Measurements from ENCODE around the gene RRM2.

RRM2 gene

DNA sequence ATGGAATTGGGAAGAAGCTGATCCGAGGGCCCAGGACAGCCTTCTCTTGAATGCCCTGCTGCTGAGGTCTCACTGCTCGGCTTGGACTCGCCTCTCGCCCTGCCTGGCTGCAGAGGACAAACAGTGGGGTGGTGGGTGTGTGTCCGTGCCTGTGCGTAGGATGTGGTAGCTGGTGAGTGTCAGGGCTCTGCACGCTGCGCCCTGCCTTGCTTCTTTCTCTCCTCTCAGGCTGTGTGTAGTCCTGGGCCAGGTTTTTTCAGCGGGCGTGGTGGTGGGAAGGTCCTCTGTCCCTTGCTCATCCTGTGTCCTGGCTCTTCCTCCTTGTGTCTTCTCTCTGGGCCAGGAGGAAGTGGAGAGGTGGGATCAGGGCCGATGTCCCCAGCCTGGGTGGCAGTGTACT is 44.8 kb downstream of the RRM2 start:
- Mint-ChIP-seq H3K4me3 (no peak overlapping the region), H3K9me3 (no peaks in the 10 kb centered on the region), H3K4me1 (ENCODE audit: low read depth in 2 of 2) (peaks cover 0 to 4% of the 10 kb centered on the region in 2 donors), H3K36me3 (ENCODE audit: insufficient read depth) (peaks cover 6% of the 10 kb centered on the region), H3K27ac (peak overlapping the region; percentile 55 to 60), H3K27me3 (no peaks in the 10 kb centered on the region)
- ATAC-seq (replicated peaks) = no peak
- no peak for DNase-seq

DNA sequence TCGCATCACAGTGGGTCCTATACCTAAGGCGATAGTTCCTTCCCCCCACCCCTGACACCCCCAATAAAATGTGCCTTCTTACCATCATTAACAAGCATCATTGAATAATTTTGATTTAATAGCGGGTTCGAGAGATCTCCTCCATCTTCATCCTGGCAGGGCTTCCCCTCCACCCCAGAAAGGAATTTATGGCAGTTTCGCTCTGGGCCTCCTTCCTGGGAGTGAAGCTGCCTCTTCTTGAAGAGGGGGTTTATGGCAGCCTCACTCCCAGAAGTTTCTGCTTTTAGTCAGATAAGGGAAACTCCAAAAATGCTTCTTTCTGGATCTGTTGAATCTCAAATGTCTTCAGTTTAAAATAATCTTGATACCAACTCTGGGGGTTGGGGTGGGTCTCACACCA is 45.7 kb downstream of the RRM2 start:
- peak overlapping the region in 1 of 2 donors; percentile 57 for H3K27ac Mint-ChIP-seq
- H3K4me3 Mint-ChIP-seq = no peak overlapping the region
- H3K4me1 Mint-ChIP-seq (ENCODE audit: low read depth in 2 of 2) = no peaks in the 10 kb centered on the region

DNA sequence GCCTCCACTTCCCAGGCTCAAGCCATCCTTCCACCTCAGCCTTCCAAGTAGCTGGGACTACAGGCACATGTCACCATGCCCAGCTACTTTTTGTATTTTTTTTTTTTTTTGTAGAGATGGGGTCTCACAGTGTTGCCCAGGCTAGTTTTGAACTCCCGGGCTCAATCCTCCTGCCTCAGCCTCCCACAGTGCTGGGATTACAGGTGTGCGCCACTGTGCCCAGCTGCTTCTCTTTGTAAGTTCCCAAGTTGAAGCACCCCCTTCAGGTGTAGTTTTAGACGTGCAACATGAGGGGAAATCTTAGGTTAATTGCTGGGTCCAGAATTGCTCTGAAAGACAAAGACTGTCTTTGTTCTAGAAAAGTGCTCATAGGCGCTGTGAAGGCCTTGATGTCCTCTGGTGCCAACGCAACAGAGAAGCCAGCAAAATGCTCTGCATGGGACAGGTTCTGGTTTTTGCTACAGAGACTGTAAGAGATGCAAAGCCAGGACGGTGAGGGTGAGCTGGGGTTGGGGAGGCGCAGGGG is 46.6 kb downstream of the RRM2 start:
- no peaks in the 10 kb centered on the region for H3K27me3 Mint-ChIP-seq
- peaks cover 3% of the 10 kb centered on the region for H3K36me3 Mint-ChIP-seq (ENCODE audit: insufficient read depth)
- H3K27ac Mint-ChIP-seq = peak overlapping the region in 1 of 2 donors; percentile 57
- DNase-seq (no peak), ATAC-seq (replicated peaks) (no peak)
- H3K4me3 Mint-ChIP-seq = no peak overlapping the region
- H3K9me3 Mint-ChIP-seq = no peaks in the 10 kb centered on the region
- no peaks in the 10 kb centered on the region for H3K4me1 Mint-ChIP-seq (ENCODE audit: low read depth in 2 of 2)

More for the DNA sequence above, 45.7 kb downstream of the RRM2 start:
- Mint-ChIP-seq H3K36me3 (ENCODE audit: insufficient read depth) (peaks cover 3% of the 10 kb centered on the region), H3K9me3 (no peaks in the 10 kb centered on the region), H3K27me3 (no peaks in the 10 kb centered on the region)
- DNase-seq (no peak), ATAC-seq (replicated peaks) (no peak)

DNA sequence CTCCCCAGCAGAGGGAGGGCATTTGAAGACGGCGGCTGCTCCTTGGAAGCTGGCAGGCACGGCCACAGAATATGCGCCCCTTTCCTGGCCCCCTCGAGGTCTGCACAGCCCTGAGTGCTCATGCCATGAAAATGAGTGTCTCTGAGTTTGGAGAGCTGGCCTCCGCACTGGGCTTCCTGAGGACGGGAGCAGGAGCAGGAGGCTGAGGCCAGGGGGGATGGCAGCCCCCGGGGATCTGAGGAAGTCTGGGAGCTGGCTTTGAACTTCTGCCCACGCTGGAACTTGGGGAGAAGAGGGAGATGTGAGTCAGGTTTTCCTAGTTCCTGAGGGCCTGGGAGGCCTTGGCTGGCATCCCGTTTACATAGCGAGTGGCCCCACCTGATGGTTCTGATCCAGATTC is 47.0 kb downstream of the RRM2 start:
- no peak overlapping the region for H3K4me3 Mint-ChIP-seq
- no peaks in the 10 kb centered on the region for H3K27me3 Mint-ChIP-seq
- no peak overlapping the region for H3K27ac Mint-ChIP-seq
- H3K9me3 Mint-ChIP-seq = no peaks in the 10 kb centered on the region
- peaks cover 6% of the 10 kb centered on the region for H3K36me3 Mint-ChIP-seq (ENCODE audit: insufficient read depth)
- DNase-seq (no peak), ATAC-seq (replicated peaks) (no peak)
- no peaks in the 10 kb centered on the region for H3K4me1 Mint-ChIP-seq (ENCODE audit: low read depth in 2 of 2)

DNA sequence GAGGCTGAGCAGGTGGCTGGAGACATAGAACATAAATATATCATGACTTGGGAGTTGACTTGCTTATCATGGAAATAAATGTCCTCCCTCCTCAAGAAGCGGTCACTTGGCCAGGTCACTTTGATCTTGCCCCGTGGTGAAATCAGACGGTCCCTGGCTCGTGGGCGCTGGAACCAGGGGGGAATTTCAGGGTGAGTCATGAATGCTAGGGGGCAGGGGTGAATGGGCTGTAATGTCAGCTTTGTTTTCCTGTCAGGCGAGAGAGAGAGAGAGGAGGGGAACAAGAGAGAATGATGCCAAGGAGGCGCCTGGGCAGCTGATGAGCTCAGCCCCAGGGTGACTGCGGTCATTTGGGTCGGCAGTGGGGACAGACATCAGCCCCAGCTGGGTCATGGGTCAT is 47.7 kb downstream of the RRM2 start:
- Mint-ChIP-seq H3K4me3 (no peak overlapping the region), H3K9me3 (no peaks in the 10 kb centered on the region), H3K36me3 (ENCODE audit: insufficient read depth) (peaks cover 7% of the 10 kb centered on the region), H3K27me3 (no peaks in the 10 kb centered on the region), H3K27ac (no peak overlapping the region), H3K4me1 (ENCODE audit: low read depth in 2 of 2) (no peaks in the 10 kb centered on the region)
- no peak for ATAC-seq (replicated peaks)
- DNase-seq = no peak

DNA sequence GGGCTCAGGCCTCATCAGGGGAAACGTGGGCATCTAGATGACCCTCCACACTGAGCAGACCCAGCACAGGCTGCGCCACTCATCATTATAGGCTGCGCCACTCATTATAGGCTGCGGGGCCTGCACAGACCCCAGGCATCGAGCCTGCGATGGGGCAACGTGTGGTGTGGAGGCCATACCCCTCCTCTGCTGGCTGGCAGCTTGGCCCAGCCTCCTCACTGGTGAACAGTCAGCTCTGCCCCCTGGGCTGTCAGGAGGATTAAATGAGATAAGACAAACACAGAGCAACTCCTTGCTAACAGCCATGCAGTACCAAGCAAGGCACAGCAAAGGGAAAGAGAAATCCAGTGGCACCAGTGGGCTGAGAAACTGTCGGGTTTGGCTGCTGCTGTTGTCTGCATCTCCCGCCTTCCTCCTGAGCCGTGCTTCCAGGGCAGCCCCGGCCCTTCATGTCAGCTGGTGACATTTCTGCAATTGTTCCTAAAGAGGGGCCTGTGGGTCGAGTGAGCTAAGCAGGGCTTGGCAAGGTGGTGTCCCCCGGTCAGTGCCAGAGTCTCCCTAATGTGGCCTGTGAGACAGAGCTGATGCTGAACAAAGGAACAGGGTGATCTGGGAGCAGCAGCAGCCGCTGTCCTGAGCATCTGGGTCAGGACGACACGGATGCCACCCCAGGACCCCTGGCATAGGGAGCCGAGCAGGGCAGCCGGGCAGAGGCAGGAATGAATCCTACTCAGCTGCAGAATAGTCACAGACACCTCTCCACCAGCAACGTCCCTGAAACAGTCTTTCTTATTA is 48.7 kb downstream of the RRM2 start:
- ATAC-seq (replicated peaks) (no peak), DNase-seq (no peak)
- Mint-ChIP-seq H3K4me1 (ENCODE audit: low read depth in 2 of 2) (no peaks in the 10 kb centered on the region), H3K4me3 (no peak overlapping the region), H3K27ac (peak overlapping the region in 1 of 2 donors; percentile 61), H3K9me3 (no peaks in the 10 kb centered on the region), H3K36me3 (ENCODE audit: insufficient read depth) (peaks cover 4% of the 10 kb centered on the region), H3K27me3 (no peaks in the 10 kb centered on the region)

DNA sequence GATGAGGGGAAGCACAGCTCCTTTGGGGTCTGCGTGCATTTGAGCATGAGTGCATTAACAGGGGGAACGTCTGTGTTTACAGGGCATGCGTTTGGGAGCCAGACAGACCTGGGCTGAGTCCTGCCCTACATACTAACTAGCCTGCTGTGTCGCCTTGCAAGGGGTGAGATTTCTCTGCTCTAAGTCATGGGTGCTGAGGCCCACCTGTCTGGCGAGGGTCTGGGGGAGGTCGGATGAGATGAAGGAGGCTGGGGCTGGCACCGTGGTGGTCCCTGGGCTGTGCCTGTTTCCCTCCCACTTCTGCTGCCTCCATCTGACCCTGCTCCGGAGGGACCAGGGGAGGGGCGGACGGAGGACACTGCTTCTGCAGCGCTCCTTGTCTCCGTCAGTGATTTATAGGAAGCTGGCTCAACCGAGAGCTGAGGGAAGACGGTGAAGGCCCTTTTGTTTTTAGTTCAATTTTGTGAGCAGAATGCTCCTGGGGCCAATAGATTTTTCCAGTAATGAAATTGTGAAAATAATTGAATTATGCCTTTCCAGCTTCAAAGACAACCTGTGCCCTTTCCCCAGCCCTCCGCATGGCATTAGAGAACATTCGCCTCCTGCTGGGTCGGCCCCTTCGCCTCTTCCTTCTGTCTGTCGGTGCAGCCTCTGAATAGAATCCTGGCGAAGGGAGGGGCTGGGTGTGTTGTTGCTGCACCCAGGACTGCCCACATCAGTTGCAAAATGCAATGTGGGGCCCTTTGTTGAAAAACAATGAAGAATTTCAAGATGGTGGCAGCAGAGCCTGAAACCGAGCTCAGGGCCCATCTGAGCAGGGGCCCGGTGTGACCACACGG is 49.7 kb downstream of the RRM2 start:
- H3K9me3 Mint-ChIP-seq = no peaks in the 10 kb centered on the region
- no peaks in the 10 kb centered on the region for H3K4me1 Mint-ChIP-seq (ENCODE audit: low read depth in 2 of 2)
- DNase-seq (no peak), ATAC-seq (replicated peaks) (no peak)
- peaks cover 4% of the 10 kb centered on the region for H3K36me3 Mint-ChIP-seq (ENCODE audit: insufficient read depth)
- H3K4me3 Mint-ChIP-seq = no peak overlapping the region
- H3K27me3 Mint-ChIP-seq = no peaks in the 10 kb centered on the region
- peak overlapping the region in 1 of 2 donors; percentile 19 for H3K27ac Mint-ChIP-seq

DNA sequence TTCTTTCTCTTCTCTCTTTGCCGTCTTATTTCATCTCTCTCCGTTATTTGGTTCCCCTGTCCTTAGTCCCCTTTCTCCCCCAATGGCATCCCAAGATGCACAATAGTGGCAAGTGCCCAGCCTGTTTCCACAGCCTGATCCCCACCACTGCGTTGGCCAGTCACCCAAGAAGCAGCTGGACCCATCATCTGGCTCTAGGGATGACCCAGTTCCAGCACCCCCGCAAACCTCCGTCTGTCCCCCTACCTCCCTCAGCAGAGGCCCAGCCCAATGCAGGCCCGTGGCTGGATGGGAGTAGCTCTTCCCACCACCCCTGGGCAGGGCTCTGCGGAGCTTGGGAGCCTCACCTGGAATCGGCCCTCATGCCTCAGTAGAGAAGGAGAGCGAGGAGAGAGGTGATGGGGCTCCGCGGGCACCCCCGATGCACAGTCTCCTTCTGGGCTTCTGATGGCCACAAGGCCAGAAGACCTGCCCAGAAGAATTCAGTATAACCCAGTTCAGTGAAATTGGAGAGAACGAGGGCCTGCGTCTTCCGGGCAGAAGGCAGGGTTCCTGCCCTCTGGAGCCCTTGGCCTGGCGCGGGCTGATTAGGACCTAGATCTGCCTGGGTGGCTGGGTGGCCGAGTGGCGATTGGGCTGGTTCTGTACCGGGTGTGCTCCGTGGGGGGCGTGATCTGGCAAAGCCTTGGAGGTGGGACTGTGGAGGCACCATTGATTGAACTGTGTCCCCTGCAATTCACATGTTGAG is 50.9 kb downstream of the RRM2 start:
- DNase-seq = no peak
- ATAC-seq (replicated peaks) = no peak
- peaks cover 7% of the 10 kb centered on the region for H3K36me3 Mint-ChIP-seq (ENCODE audit: insufficient read depth)
- H3K4me3 Mint-ChIP-seq = no peak overlapping the region
- no peaks in the 10 kb centered on the region for H3K27me3 Mint-ChIP-seq
- no peaks in the 10 kb centered on the region for H3K4me1 Mint-ChIP-seq (ENCODE audit: low read depth in 2 of 2)
- H3K9me3 Mint-ChIP-seq = no peaks in the 10 kb centered on the region
- H3K27ac Mint-ChIP-seq = peak overlapping the region in 1 of 2 donors; percentile 19

DNA sequence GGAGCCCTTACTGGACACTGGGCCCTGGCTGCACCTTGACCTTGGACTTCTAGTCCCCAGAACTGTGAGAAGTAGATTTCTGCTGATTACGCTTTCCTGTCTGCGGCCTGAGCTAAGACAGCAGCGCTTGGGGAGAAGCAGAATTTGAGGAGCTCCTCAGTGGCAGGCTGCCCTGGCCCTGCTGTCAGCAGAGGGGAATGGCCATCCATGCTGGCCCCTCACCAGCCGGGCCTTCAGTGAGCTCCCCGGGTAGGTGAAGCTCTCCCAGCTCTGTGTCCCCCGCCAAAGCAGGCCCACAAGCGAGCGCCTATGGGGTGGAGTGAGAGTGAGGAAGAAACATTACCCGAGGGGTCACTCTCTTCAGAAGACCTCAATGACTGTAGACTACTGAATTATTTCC is 51.6 kb downstream of the RRM2 start:
- DNase-seq = no peak
- no peak for ATAC-seq (replicated peaks)
- Mint-ChIP-seq H3K36me3 (ENCODE audit: insufficient read depth) (peaks cover 7% of the 10 kb centered on the region), H3K4me3 (no peak overlapping the region), H3K27ac (no peak overlapping the region), H3K27me3 (no peaks in the 10 kb centered on the region), H3K4me1 (ENCODE audit: low read depth in 2 of 2) (no peaks in the 10 kb centered on the region), H3K9me3 (no peaks in the 10 kb centered on the region)

DNA sequence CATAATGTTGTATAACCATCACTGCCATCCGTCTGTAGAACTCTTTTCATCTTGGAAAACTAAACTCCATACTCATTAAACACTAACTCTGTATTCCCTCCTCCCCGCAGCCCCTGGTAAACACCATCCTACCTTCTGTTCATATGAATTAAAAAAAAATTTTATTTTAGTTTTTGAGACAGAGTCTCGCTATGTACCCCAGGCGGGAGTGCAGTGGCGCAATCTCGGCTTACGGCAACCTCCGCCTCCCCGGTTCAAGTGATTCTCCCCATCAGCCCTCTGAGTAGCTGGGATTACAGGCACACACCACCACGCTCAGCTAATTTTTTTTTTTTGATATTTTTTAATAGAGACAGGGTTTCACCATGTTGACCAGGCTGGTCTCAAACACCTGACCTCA is 52.9 kb downstream of the RRM2 start:
- no peaks in the 10 kb centered on the region for H3K27me3 Mint-ChIP-seq
- H3K36me3 Mint-ChIP-seq (ENCODE audit: insufficient read depth) = peaks cover 7% of the 10 kb centered on the region
- ATAC-seq (replicated peaks) = no peak
- no peaks in the 10 kb centered on the region for H3K4me1 Mint-ChIP-seq (ENCODE audit: low read depth in 2 of 2)
- DNase-seq = no peak
- no peaks in the 10 kb centered on the region for H3K9me3 Mint-ChIP-seq
- H3K4me3 Mint-ChIP-seq = no peak overlapping the region
- no peak overlapping the region for H3K27ac Mint-ChIP-seq

DNA sequence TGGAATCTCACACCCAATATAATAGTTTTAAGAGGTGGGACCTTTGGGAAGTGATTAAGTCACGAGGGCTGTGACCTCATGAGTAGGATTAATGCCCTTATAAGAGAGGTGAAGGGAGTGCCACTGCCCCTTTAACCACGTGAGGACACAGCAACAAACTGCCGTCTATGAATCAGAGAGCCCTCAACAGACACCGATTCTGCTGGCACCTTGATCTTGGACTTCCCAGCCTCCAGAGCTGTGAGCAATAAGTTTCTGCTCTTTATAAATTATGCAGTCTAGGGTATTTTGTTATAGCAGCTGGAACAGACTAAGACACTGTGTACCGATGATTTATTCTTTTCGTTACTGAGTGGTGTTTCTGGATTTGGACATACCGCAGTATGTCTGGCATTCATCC is 56.2 kb downstream of the RRM2 start:
- Mint-ChIP-seq H3K27me3 (no peaks in the 10 kb centered on the region), H3K27ac (no peak overlapping the region), H3K9me3 (no peaks in the 10 kb centered on the region), H3K4me3 (no peak overlapping the region), H3K36me3 (ENCODE audit: insufficient read depth) (peaks cover 7% of the 10 kb centered on the region), H3K4me1 (ENCODE audit: low read depth in 2 of 2) (no peaks in the 10 kb centered on the region)
- DNase-seq (no peak), ATAC-seq (replicated peaks) (no peak)

DNA sequence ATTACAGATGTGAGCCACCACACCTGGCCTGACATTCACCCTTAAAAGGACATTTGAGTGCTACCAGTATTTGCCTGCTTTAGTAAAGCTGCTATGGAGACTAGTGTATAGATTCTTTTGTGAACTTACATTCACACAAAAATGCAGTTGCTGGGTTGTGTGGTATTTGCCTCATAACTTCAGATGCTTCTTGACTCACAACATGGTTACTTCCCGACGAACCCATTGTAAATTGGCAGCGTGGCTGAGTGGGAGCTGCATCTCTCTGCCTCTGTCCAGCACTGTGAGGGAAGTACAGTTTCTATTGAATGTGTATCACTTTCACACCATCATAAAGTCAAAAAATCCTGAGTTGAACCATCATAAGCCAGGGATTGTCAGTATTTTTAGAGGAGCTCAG is 56.9 kb downstream of the RRM2 start:
- Mint-ChIP-seq H3K9me3 (no peaks in the 10 kb centered on the region), H3K27me3 (no peaks in the 10 kb centered on the region), H3K4me1 (ENCODE audit: low read depth in 2 of 2) (no peaks in the 10 kb centered on the region), H3K4me3 (no peak overlapping the region), H3K36me3 (ENCODE audit: insufficient read depth) (peaks cover 6% of the 10 kb centered on the region), H3K27ac (no peak overlapping the region)
- no peak for ATAC-seq (replicated peaks)
- no peak for DNase-seq

DNA sequence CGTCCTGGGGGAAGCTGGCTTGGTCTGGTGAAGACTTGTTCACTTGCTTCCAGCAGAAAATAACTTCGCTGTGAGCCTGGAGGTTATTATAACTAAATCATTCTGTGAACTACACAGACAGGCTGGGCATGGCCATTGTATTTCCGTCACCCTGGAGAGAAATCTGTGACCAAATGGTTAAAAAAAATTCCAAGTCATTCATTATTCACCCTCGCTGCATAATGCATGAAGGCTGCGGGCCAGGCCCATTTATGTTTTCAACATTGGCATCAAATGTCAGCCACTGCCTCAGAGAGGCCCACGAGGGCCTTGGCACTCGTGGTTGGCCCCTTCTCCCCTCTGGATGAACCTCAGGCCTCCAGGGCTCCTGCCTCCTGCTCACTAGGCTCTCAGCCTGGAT is 57.7 kb downstream of the RRM2 start:
- ATAC-seq (replicated peaks) = no peak
- Mint-ChIP-seq H3K4me1 (ENCODE audit: low read depth in 2 of 2) (no peaks in the 10 kb centered on the region), H3K9me3 (no peaks in the 10 kb centered on the region), H3K36me3 (ENCODE audit: insufficient read depth) (peaks cover 3% of the 10 kb centered on the region), H3K4me3 (no peak overlapping the region), H3K27me3 (no peaks in the 10 kb centered on the region), H3K27ac (no peak overlapping the region)
- DNase-seq = no peak

Measured in effector memory CD8-positive, alpha-beta T cell (primary cell).